Measurements from ENCODE around the gene NUP210L. TPM values are rescaled to one million over a fixed set of nuclear protein-coding genes. Genes with fewer than 3 reads are reported as not detected.

The NUP210L gene
- total and polyA plus RNA-seq, 11 donors = 0.04 to 0.31 (median 0.05) TPM; not detected in 8

DNA sequence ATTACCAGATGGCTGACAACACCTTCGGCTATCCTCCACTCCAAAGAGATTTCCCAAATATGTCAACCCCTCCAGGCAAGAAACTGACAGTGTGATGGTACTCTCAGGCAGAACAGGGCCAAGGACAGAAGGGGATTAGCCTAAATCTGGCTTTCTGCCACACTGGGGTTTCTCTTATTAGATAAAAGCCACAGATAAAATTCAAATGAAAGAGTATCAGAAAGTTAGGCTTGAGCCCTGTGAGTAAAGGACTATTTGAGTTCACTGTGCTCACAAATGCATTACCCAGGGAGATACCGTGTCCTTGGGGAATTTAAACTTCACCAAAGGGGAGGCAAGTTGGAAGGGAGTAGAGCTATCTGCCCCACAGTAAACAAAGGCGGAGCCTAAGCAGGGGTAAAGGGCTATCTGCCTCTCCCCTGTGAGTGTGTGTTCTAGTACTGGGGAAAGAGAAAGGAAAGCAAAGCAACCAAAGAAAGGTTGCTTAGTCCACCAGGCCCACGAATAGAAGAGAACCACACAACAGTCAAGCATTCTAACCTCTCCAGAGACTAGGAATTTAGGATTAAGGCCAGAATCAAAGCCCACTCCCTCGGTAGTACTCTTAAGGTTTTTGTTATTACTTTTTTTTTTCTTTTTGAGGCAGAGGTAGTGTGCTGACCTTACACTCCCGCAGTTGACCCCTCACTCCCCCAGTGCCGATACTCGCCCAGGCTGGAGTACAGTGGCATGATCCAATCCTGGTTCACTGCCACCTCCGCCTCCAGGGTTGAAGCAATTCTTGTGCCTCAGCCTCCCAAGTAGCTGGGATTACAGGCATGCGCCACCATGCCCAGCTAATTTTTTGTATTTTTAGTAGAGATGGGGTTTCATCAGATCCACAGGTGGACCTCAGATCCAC lies 24.3 kb upstream of the NUP210L start:
- ATAC-seq = no peak
- Histone ChIP-seq H3K27ac (peak overlapping the region in 7 of 12 donors; percentile 2 to 98 (median 31)), H3K4me1 (peaks cover 8 to 78% (median 66%) of the 10 kb centered on the region in 12 donors)

DNA sequence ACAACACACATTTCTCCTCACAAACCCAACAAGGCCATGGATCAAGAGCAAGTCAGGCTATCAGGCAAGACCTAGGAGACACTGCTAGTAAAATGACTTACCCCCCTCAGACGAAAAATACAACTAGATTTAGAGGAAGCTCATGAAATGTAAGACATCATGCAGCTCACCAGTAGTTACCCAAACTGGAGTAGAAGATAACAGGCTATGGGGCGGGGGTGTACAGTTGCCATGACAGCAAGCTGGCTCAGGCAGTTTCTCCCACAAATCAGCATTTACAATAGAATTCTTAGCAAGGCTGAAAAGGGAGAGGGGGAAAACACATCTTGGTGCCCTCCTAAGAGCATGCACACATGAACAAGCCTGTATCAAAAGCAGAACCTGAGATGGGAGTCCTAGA lies 23.1 kb upstream of the NUP210L start:
- Histone ChIP-seq H3K27me3 (no peaks in the 10 kb centered on the region), H3K9me3 (no peaks in the 10 kb centered on the region), H3K4me1 (peaks cover 8 to 73% (median 62%) of the 10 kb centered on the region in 12 donors), H3K4me3 (peak overlapping the region in 1 of 12 donors; percentile 99), H3K27ac (peak overlapping the region in 2 of 12 donors; percentile 63 to 98), H3K36me3 (peaks cover under 1 to 60% (median 31%) of the 10 kb centered on the region in 9 donors)
- no peak for ATAC-seq
- DNase-seq = no peak
- WGBS, 4 donors = 49 to 58% (median 52%) methylated on average over 2 of the region's 2 CpGs
- TF ChIP-seq POLR2A (IDR thresholded peaks at IDR 0.05) (no peak), CTCF (IDR thresholded peaks at IDR 0.05) (no peak)
- intact Hi-C loops (cut with DNase I) = loop anchor here in 1 of 10 donors (5.0 kb wide), 1 partner anchor 186 kb away; the partner anchor contains the start of gene RPS27

More for the DNA sequence above, 24.3 kb upstream of the NUP210L start:
- H3K36me3 ChIP-seq = peaks cover 0 to 49% (median 20%) of the 10 kb centered on the region in 9 donors
- TF ChIP-seq POLR2A (IDR thresholded peaks at IDR 0.05) (no peak), CTCF (IDR thresholded peaks at IDR 0.05) (no peak)
- H3K9me3 ChIP-seq = no peaks in the 10 kb centered on the region
- WGBS, 4 donors = 68 to 73% (median 69%) methylated on average over 10 of the region's 10 CpGs
- H3K27me3 ChIP-seq = no peaks in the 10 kb centered on the region
- intact Hi-C loops (cut with DNase I) = loop anchor here in 1 of 10 donors (5.0 kb wide), 1 partner anchor 187 kb away; the partner anchor contains the start of gene RPS27
- DNase-seq = no peak
- H3K4me3 ChIP-seq = peak overlapping the region in 2 of 12 donors; percentile 1 to 99

DNA sequence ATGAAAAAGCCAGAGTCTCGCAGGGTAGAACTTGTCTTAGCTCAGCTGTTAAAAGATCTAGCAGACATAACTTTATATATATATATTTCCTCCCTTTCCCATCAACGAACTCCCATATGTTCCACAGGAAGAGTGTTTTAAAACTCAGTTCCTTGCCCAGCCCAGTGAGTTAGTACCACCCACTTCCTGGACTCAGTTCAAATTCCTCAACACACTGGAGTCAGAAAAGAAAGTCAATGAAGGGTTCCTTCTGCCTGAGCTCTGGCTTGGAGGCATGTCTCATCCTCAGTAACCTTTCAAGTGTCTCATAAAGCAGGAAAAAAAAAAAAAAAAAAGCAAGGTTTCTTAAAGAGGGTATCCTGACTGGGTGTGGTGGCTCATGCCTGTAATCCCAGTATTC lies 21.5 kb upstream of the NUP210L start:
- 29 to 42% (median 34%) methylated on average over 2 of the region's 2 CpGs for whole genome bisulfite sequencing, 4 donors
- no peaks in the 10 kb centered on the region for H3K27me3 ChIP-seq
- H3K4me1 ChIP-seq = peaks cover 8 to 61% (median 55%) of the 10 kb centered on the region in 12 donors
- peak in 2 of 5 donors; percentile 37 to 42 for DNase-seq
- H3K4me3 ChIP-seq = peak overlapping the region in 1 of 12 donors; percentile 7
- intact Hi-C loops (cut with DNase I) = loop anchor here in 1 of 10 donors (5.0 kb wide), 1 partner anchor 184 kb away; the partner anchor contains the start of gene RPS27
- TF ChIP-seq CTCF (IDR thresholded peaks at IDR 0.05) (no peak), POLR2A (IDR thresholded peaks at IDR 0.05) (no peak)
- H3K27ac ChIP-seq = peak overlapping the region in 7 of 12 donors; percentile 27 to 98 (median 47)
- no peaks in the 10 kb centered on the region for H3K9me3 ChIP-seq
- peaks cover 4 to 77% (median 48%) of the 10 kb centered on the region in 9 donors for H3K36me3 ChIP-seq
- peak in 3 of 4 donors; percentile 60 to 82 (median 74) for ATAC-seq

GRCh38 chr1:154174654-154175053 lies 19.8 kb upstream of the NUP210L start:
- Histone ChIP-seq H3K27ac (no peak overlapping the region), H3K36me3 (peaks cover 4 to 79% (median 65%) of the 10 kb centered on the region in 9 donors), H3K9me3 (no peaks in the 10 kb centered on the region), H3K4me1 (peaks cover 8 to 47% (median 38%) of the 10 kb centered on the region in 12 donors), H3K4me3 (no peak overlapping the region), H3K27me3 (no peaks in the 10 kb centered on the region)
- ATAC-seq = no peak
- TF ChIP-seq CTCF (IDR thresholded peaks at IDR 0.05) (no peak), POLR2A (IDR thresholded peaks at IDR 0.05) (no peak)
- intact Hi-C loops (cut with DNase I) = loop anchor here in 1 of 10 donors (5.0 kb wide), 1 partner anchor 182 kb away; the partner anchor contains the start of gene RPS27
- WGBS, 4 donors = 96 to 98% (median 97%) methylated on average over 4 of the region's 4 CpGs
- DNase-seq = no peak

Data from heart left ventricle (tissue), 16 donors.